ENCODE data around the gene CCDC167.

CCDC167 gene

DNA sequence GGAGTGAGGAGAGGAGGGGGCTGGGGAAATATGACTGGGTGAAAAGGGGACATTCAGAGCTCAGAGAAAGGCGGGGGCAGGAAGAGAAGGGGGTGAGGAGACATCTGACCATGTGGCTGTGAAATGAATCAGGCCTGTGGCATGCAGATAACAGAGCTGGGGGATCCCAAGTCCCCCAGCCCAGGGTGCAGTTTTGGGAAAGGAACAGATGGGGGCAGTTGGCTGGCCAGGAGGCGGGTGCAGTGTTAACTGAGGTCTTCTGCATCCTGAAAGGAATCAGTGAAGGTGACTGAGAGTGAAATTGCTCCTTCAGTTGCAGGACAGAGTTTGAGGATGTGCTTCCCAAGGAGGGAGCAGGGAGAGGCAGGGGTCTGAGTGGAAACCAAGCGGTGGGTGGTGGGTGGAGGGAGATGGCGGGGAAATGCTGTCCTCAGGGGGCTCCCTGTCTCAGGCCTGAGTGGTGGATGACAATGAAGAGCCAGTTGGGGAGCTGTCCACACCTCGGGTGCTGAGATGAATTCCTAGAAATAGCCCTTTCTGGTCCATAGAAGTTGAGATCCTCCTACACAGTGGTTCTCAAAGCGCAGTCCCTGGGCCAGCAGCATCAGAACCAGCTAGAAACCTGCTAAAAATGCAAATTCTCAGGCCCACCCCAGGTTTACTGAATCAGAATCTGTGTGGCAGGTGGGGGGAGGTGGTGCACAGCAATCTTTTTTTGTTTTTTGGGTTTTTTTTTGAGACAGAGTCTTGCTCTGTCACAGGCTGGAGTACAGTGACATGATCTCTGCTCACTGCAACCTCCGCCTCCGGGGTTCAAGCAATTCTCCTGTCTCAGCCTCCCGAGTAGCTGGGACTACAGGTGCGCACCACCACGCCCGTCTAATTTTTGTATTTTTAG is 26.0 kb upstream of the CCDC167 start:
- H3F3A ChIP-seq (ENCODE audit: control insufficient read depth, insufficient read depth): no peaks in the 10 kb centered on the region

DNA sequence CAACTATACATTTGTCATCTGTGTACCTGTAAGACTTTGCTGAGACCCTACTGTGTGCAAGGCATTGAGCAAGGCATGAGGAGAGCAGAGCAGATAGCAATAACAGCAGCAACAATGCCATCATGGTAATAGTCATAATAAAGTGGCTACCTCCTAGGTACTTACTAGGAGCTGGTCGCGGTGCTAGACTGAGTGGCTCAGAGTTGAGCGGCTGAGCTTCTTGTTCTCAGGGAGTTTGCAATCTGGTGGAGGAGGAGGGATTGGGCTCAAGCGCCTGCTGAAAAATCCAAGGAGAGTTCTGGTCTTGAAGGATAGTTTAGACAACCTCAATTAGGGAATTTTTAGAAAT is 25.3 kb upstream of the CCDC167 start:
- no peaks in the 10 kb centered on the region for H3K36me3 ChIP-seq (ENCODE audit: control insufficient read depth, low read length)
- no peak overlapping the region for H3K4me2 ChIP-seq (ENCODE audit: low read length)
- TF ChIP-seq EZH2phosphoT487 (IDR thresholded peaks at IDR 0.05; ENCODE audit: borderline replicate concordance, low read length) (no peak), CTCF (IDR thresholded peaks at IDR 0.05; ENCODE audit: low read depth, low read length, poor library complexity, severe bottlenecking) (no peak)
- no peaks in the 10 kb centered on the region for H3F3A ChIP-seq (ENCODE audit: control insufficient read depth, insufficient read depth)
- no peaks in the 10 kb centered on the region for H3K9me2 ChIP-seq (replicated peaks; ENCODE audit: control insufficient read depth, low read length)
- no peaks in the 10 kb centered on the region for H3K4me1 ChIP-seq (ENCODE audit: control insufficient read depth, low read length)
- H3K9me3 ChIP-seq (ENCODE audit: control insufficient read depth, insufficient read depth, low read length): no peaks in the 10 kb centered on the region
- H3K27me3 ChIP-seq (ENCODE audit: control insufficient read depth, low read length): peaks cover 44% of the 10 kb centered on the region
- no peaks in the 10 kb centered on the region for H4K20me1 ChIP-seq (ENCODE audit: control insufficient read depth, insufficient read depth, low read depth, low read length)
- no peak overlapping the region for H3K4me3 ChIP-seq (ENCODE audit: low read length)
- H3K27ac ChIP-seq (ENCODE audit: low read depth, low read length): no peak overlapping the region
- H3K79me2 ChIP-seq (ENCODE audit: control insufficient read depth, low read length): no peaks in the 10 kb centered on the region

More for the DNA sequence above, 26.0 kb upstream of the CCDC167 start:
- H3K4me2 ChIP-seq (ENCODE audit: low read length): no peak overlapping the region
- H4K20me1 ChIP-seq (ENCODE audit: control insufficient read depth, insufficient read depth, low read depth, low read length): no peaks in the 10 kb centered on the region
- H3K79me2 ChIP-seq (ENCODE audit: control insufficient read depth, low read length): no peaks in the 10 kb centered on the region
- H3K4me1 ChIP-seq (ENCODE audit: control insufficient read depth, low read length): no peaks in the 10 kb centered on the region
- no peaks in the 10 kb centered on the region for H3K9me2 ChIP-seq (replicated peaks; ENCODE audit: control insufficient read depth, low read length)
- H3K27ac ChIP-seq (ENCODE audit: low read depth, low read length): no peak overlapping the region
- no peaks in the 10 kb centered on the region for H3K36me3 ChIP-seq (ENCODE audit: control insufficient read depth, low read length)
- no peaks in the 10 kb centered on the region for H3K9me3 ChIP-seq (ENCODE audit: control insufficient read depth, insufficient read depth, low read length)
- no peak for TF ChIP-seq CTCF (IDR thresholded peaks at IDR 0.05; ENCODE audit: low read depth, low read length, poor library complexity, severe bottlenecking)
- no peak for TF ChIP-seq EZH2phosphoT487 (IDR thresholded peaks at IDR 0.05; ENCODE audit: borderline replicate concordance, low read length)
- no peak overlapping the region for H3K4me3 ChIP-seq (ENCODE audit: low read length)
- H3K27me3 ChIP-seq (ENCODE audit: control insufficient read depth, low read length): peaks cover 45% of the 10 kb centered on the region

GRCh38 chr6:37524025-37524969 is 24.6 kb upstream of the CCDC167 start:
- no peaks in the 10 kb centered on the region for H3K4me1 ChIP-seq (ENCODE audit: control insufficient read depth, low read length)
- no peaks in the 10 kb centered on the region for H3K79me2 ChIP-seq (ENCODE audit: control insufficient read depth, low read length)
- no peak for TF ChIP-seq CTCF (IDR thresholded peaks at IDR 0.05; ENCODE audit: low read depth, low read length, poor library complexity, severe bottlenecking)
- TF ChIP-seq EZH2phosphoT487 (IDR thresholded peaks at IDR 0.05; ENCODE audit: borderline replicate concordance, low read length): no peak
- no peak overlapping the region for H3K4me3 ChIP-seq (ENCODE audit: low read length)
- H3K4me2 ChIP-seq (ENCODE audit: low read length): no peak overlapping the region
- no peaks in the 10 kb centered on the region for H3F3A ChIP-seq (ENCODE audit: control insufficient read depth, insufficient read depth)
- H3K9me3 ChIP-seq (ENCODE audit: control insufficient read depth, insufficient read depth, low read length): no peaks in the 10 kb centered on the region
- no peaks in the 10 kb centered on the region for H4K20me1 ChIP-seq (ENCODE audit: control insufficient read depth, insufficient read depth, low read depth, low read length)
- H3K27ac ChIP-seq (ENCODE audit: low read depth, low read length): no peak overlapping the region
- H3K27me3 ChIP-seq (ENCODE audit: control insufficient read depth, low read length): peaks cover 44% of the 10 kb centered on the region
- no peaks in the 10 kb centered on the region for H3K36me3 ChIP-seq (ENCODE audit: control insufficient read depth, low read length)
- no peaks in the 10 kb centered on the region for H3K9me2 ChIP-seq (replicated peaks; ENCODE audit: control insufficient read depth, low read length)
